Endometrium (tissue), 2 donors: ENCODE measurements around the gene CREBRF.
"Not testable (repeated sequence)": the region's sequence is repeated elsewhere in the genome, so short reads cannot be mapped to it uniquely, and the experiment has no call there.

Source experiments
- FAIRE-seq: peaks from 2 replicates; lab custom pipeline; 2012; peaks lifted over from hg19 to GRCh38; lab: Jason Lieb, UNC
- donor health status: control.
- donor health status: control.

Gene CREBRF

DNA sequence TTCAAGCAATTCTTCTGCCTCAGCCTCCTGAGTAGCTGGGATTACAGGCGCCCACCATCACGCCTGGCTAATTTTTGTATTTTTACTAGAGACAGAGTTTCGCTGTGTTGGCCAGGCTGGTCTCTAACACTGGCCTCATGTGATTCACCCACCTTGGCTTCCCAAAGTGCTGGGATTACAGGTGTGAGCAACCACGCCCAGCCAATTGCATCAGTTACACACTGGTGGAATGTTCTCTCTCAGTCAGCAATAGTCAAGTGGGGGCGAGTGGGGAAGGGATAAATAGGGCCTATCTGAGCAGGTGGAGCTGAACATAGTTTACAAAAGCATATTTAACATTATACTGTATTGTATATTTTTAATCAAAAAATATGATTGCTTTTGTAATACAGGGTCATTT, 98.5 kb downstream of the CREBRF start:
- not testable (repeated sequence) for FAIRE-seq

DNA sequence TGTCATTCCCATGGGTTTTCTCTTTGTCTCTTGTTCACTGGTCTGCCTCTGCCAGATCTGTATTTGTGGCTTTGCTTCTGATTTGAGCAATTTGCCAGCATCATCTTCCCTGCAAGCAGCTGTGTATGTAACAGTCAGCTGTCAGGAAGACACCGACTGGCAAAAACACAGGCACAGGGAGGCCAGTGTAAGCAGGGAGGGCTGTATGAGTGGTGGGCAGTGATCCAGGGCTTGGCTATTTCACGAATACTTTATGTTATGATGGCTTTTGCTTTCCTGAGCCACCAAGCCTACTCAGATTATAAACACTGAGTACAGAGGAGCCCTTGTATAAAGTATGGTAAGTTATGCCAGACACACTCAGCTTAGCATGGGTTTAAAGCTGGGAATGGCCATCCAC, 99.8 kb downstream of the CREBRF start:
- no peak for FAIRE-seq

DNA sequence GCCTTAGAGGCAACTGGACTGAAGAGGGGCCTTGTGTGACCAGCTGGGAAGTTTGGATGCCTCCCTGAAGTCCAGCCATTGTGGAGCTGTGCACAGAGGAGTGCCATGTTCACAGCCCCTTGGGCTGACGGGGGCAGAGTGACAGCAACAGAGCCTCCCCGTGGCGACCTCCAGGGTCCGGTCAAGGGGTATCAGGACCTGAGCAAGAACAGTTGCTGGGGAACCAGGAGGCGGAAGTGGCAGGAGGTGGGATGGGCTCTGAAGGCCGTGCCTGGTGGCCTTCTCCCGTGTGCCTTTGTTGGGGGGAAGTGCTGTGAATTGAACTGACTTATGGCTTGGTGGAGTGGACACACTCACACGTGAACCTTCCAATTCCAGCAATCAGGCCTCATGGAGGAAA, 102.2 kb downstream of the CREBRF start:
- no peak for FAIRE-seq

DNA sequence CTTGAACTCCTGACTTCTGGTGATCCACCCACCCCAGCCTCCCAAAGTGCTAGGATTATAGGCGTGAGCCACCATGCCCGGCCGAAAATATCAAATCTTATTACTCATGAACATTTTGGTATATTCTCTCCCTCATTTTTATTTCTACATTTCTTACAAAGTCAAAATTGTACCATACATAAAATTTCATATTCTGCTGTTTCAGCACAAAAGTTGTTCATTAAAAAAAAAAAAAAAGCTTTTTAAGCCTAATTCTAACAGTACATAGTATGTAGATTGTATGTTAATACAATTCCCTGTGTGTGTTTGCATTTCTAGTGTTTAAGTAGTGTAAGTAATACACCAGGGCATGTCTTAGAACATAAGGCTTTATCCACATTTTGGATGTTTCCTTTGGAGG, 103.1 kb downstream of the CREBRF start:
- FAIRE-seq = no peak

DNA sequence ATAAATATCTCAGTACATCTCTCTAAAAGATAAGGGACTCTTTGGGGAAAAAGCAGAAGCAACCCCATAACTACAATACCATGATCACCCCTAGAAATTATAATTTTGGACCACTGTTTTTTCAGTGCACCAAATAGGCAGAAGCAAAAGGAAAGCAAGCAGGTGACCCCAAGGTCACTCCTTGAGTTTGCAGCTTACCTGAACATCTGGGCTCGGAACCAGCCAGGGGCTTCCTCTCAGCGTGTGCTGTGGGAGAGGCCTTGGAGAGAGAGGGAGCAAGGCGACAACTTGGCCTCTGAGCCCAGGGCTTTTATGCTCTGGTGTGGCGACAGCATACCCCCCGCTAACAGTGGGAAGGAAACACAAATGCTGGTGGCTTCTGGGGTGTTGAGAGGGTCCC, 105.0 kb downstream of the CREBRF start:
- no peak for FAIRE-seq

DNA sequence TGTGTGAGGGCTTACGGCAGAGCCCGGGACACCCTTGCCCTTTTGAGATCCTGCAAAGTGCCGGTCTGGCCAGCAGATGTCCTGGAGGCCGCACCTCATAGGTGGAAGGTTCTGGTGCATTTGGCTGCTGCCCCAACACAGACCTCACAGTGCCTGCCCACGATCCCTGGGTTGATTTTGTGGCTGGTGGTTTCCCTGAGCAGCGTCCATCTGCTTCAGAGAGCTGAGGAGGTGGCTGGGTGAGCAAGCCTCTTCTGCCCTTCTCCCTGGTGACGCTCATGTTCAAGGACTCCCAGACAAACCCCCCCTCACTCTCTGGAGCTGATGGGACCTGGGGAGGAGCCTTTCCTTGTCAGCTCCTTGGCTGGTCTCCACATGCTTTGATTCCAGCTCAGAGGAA, 107.1 kb downstream of the CREBRF start:
- no peak for FAIRE-seq

DNA sequence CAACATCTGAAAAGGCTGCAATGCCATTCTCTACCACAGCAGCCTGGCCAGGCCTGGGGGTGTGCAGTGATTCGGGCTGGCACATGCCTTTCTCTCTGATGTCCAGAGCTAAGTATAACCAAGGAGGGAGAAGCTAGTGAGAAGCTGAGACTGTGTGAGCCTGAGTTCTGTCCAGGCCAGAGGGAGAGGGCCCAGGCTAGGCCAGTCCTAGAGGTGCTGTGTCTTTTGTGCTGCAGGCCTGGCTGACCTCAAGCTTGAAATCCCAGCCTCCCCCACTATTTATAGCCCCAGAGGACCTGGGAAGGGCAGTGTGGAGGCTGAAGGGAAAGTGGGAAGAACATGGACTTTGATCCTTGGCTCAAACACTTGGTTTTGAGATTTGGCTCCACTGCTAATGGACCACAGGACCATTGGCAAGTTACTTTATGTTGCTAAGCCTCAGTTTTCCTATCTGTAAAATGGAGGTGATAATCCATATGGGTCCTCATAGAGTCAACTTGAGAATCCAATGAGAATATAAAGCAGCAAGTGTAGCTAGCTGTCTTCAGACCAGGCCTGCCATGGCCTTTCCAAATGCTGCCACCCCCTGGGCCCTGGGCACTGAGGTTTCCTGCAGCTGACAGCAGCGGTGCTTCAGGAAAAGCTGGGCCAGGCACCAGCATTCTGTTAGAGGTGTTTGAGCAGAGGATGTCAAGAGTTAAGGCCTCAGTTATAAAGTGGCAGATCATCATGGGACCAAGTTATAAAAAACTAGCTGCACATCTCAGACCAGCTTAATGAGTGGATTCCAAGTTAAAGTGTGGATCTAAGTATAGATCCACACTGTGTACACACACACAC, 109.2 kb downstream of the CREBRF start:
- no peak for FAIRE-seq

DNA sequence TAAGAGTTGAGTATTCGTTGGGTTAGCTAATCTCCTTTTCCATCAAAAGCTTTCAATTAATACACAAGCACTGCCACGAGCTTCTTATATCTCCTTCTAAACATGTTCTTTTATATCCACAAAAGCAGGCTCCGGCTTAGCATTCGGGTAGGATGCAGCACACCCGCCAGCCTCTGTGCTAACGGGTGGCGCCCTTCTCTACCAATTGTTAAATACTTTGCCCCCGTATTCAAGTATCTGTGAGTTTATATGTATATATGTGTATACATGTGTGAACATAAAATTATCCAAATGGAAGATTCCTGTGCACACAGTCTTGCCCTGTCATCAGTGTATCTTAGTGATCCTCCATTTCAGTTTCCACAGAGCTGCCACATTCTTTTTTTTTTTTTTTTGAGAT, 116.0 kb downstream of the CREBRF start:
- no peak for FAIRE-seq

DNA sequence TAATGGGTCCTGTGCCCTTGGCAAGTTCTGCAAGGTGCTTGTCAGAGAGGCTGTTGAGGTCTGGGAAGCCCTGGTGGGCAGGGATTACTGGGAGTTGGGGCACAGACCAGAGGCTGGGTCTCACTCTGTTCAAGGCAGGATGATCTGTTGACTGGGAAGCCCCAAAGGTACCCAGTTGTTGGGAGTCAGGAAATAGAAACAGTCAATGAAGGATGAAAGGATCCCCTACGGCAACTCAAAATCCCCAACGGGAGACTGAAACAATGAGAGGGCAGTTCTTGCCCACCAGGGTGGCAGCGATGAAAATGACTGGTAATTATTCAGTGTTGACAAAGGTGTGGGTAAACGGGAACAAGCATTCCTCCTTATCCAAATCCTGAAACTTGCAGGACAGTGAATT, 119.4 kb downstream of the CREBRF start:
- no peak for FAIRE-seq

DNA sequence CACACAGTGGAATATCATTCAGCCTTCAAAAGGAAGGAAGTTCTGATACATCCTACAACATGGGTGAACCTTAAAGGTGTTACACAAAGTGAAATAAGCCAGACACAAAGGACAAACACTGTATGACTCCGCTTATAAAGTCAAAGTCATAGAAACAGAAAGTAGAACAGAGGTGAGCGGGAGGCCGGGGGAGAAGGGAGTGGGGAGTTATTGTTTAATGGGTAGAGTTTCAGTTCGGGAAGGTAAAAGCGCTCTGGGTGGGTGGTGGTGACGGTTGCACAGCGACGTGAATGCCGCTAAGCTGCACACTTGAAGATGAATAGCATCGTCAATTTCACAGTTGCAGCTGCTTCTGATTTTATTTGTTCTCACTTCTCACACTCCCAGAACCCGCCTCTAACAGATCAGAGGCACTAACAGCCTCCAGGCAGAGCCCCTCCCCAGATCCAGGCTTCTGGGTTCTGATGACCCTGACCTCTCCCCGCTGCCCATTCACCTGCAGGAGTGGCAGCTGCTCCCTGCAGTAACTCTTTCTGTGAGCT, 122.3 kb downstream of the CREBRF start:
- FAIRE-seq = no peak

DNA sequence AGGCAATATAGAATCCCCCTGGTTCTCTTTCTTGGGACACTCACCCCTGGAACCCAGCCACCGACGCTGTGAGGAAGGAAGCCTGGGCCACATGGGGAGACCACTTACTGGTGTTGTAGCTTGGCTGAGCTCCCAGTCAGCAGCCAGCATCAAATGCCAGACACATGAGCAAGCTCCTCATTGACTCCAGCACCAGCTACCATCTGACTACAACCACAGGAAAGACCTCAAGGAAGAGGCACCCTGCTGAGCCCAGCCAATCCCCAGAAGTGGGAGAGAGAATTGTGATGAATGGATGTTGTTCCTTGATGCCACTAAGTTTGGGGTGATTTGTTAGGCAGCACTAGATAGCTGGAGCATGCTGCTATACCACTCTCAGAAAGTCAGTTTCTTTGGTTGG, 124.2 kb downstream of the CREBRF start:
- FAIRE-seq = no peak

DNA sequence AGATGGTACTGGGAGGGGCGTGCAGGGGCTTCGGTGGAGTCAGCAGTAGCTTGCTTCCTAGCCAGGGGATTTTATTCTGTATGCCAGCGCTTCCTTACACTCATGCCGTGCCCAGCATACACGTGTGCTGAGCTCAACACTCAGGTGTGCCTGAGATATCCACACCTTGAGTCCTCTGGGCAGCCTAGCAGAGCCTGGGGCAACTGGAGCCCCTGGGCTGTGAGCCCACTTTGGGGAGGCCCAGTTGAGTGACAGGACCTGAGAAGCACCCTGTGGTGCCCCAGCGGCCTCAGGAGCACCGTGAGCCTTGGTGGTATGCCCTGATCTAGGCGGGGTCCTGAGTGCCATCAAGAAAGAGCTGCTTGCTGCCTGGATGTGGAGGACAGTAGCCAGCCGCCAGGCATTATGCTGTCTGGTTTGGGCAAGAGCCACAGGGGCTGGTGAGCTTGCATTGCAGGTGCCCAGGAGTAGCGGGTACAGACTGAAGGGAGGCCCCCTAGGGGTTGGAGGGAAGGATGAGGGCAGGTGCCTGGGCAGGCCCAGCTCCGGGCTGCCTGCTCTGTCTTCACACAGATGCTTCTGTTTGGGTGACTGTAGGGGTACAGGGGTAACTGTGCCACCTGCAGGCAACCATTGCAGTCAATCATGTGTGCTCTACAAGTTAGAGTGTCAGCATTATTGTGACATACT, 131.0 kb downstream of the CREBRF start:
- no peak for FAIRE-seq

DNA sequence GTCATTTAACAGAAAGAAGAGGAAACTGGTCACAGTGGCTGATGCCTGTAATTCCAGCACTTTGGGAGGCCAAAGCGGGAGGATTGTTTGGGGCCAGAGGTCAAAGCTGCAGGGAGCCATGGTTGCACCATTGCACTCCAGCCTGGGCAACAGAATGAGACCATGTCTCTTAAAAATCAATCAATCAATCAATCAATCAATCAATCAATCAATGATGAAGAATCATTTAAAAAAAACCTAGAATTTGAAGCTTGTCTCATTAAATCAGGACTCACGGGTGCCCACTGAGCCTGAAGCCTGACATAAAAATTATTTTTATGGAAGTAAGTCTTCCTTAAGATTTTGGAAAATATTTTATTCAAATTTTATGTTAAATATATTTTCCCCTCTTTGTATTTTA, 132.1 kb downstream of the CREBRF start:
- no peak for FAIRE-seq
